ENCODE measurements around the gene LRRC75A.
"Not testable (repeated sequence)": the region's sequence is repeated elsewhere in the genome, so short reads cannot be mapped to it uniquely, and the experiment has no call there.

LRRC75A gene

GRCh38 chr17:16407911-16408588 lies 83.9 kb downstream of the LRRC75A start:
- no peak for DNase-seq (ENCODE audit: low read depth in 1 of 2, low spot score in 1 of 2)

GRCh38 chr17:16406742-16407674 lies 85.0 kb downstream of the LRRC75A start:
- DNase-seq (ENCODE audit: low read depth in 1 of 2, low spot score in 1 of 2) = no peak

GRCh38 chr17:16403847-16404246 lies 88.1 kb downstream of the LRRC75A start:
- not testable (repeated sequence) for DNase-seq (ENCODE audit: low read depth in 1 of 2, low spot score in 1 of 2)

GRCh38 chr17:16398270-16399267 lies 93.4 kb downstream of the LRRC75A start:
- DNase-seq (ENCODE audit: low read depth in 1 of 2, low spot score in 1 of 2) = no peak

GRCh38 chr17:16396693-16397092 lies 95.3 kb downstream of the LRRC75A start:
- DNase-seq (ENCODE audit: low read depth in 1 of 2, low spot score in 1 of 2) = not testable (repeated sequence)

GRCh38 chr17:16395887-16396286 lies 96.1 kb downstream of the LRRC75A start:
- not testable (repeated sequence) for DNase-seq (ENCODE audit: low read depth in 1 of 2, low spot score in 1 of 2)

GRCh38 chr17:16392491-16392890 lies 99.5 kb downstream of the LRRC75A start:
- not testable (repeated sequence) for DNase-seq (ENCODE audit: low read depth in 1 of 2, low spot score in 1 of 2)

Measured in activated T-helper 1 cell treated with anti-CD3 and anti-CD28 coated beads, Interleukin-2, amount 50 U/mL, for 16 hours (primary cell).